HUES64 (cell line): ENCODE measurements around the gene POLD3.

Experiments used
- H3K27ac ChIP-seq: 2 replicates; pipeline ENCODE4 v1.7.0; 2013; ENCODE audit warnings: low read depth, low read length, inconsistent platforms
- H3K27me3 ChIP-seq: 2 replicates; pipeline ENCODE4 v1.6.1; 2013; ENCODE audit warnings: mild to moderate bottlenecking, low read length; ENCODE audit not compliant: insufficient read depth
- H3K36me3 ChIP-seq: 2 replicates; pipeline ENCODE4 v1.6.1; 2013; ENCODE audit warnings: mild to moderate bottlenecking, low read length; ENCODE audit not compliant: insufficient read depth
- H3K4me1 ChIP-seq: 2 replicates; pipeline ENCODE4 v1.6.1; 2013; ENCODE audit warnings: mild to moderate bottlenecking, low read length, moderate library complexity; ENCODE audit not compliant: insufficient read depth
- H3K4me3 ChIP-seq: 2 replicates; pipeline ENCODE4 v1.5.1; 2013; ENCODE audit warnings: mild to moderate bottlenecking, low read length, moderate library complexity
- H3K9ac ChIP-seq: 2 replicates; pipeline ENCODE4 v1.6.1; 2013; ENCODE audit warnings: mild to moderate bottlenecking, low read depth, low read length
- H3K9me3 ChIP-seq: 2 replicates; pipeline ENCODE4 v1.6.1; 2013; ENCODE audit warnings: low read depth, low read length; ENCODE audit not compliant: insufficient read depth
- WGBS: fragments of 150-250, 120-280 bp; methylation state at CpG from one replicate; pipeline ENCODE4 v1.1.7; 2013; ENCODE audit warnings: missing lambda C conversion rate; 5-methylcytosine and 5-hydroxymethylcytosine counted together

Gene POLD3

DNA sequence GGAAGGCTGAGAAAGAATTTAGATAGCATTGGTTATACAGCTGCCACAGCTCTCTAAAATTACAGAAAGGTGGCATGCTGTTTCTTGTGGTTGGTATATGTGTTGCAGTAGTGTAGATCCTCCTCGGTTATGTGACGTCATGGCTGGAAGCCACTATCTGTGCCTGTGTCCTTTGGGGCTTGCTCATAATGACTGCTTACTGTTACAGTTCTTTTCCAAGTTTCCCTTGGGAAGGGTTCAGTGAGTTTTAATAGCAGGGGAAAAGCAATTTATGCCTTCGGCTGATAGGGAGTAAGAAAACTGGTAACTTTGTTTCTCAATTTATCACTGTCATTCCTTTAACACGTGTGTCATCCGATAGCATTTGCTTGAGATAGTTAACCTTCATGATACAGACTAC is 47.2 kb downstream of the POLD3 start:
- Histone ChIP-seq H3K27me3 (no peaks in the 10 kb centered on the region), H3K27ac (no peak overlapping the region), H3K4me3 (no peak overlapping the region), H3K36me3 (peaks cover 86% of the 10 kb centered on the region), H3K4me1 (no peaks in the 10 kb centered on the region; the same call in 1 of the 2 replicates), H3K9ac (no peak overlapping the region), H3K9me3 (no peaks in the 10 kb centered on the region)
- WGBS = 95% methylated on average over 5 of the region's 5 CpGs

DNA sequence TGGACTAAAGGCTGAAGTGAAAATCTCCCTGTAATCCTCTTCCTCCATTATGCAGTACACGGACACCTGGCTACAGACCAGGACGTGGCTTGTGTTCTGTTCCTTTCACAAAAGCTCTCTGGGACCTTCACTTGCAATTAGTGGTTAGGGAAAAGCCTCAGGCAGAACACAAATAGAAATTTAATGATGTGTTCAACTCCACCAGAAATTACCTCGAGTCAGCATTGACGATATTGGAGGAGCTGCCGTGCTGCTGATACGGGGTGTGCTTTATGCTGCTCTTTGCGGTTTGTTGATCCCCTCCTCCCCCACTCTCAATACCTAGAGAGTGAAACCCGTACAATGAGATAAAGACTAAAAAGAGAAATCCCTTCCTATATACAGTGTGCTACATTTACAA is 48.9 kb downstream of the POLD3 start:
- Histone ChIP-seq H3K4me1 (no peaks in the 10 kb centered on the region; the same call in 1 of the 2 replicates), H3K27ac (no peak overlapping the region), H3K9me3 (no peaks in the 10 kb centered on the region), H3K27me3 (no peaks in the 10 kb centered on the region), H3K9ac (no peak overlapping the region), H3K36me3 (peaks cover 76% of the 10 kb centered on the region), H3K4me3 (no peak overlapping the region)
- 92% methylated on average over 7 of the region's 8 CpGs for WGBS

DNA sequence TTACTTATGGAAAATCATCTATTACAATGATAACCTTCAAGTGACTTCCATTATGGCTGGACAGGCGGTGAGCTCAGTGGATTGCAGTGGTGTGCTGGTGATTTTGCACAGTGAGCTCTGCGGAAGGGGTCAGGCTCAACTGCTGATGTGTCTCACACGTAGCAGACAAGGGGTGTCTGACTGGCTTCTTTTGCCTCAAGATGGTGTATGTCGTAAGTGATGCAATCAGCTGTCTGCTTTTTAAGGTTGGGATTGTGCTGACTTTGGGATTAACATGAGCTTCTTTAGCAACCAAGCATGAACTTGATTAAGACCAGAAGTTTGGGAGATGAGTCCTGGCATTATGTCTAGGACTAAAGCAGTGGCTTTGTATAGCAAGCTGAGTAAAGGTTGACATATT is 49.5 kb downstream of the POLD3 start:
- H3K9me3 ChIP-seq = no peaks in the 10 kb centered on the region
- WGBS = 95% methylated on average over 4 of the region's 4 CpGs
- H3K4me1 ChIP-seq = peaks cover 3% of the 10 kb centered on the region
- no peak overlapping the region for H3K27ac ChIP-seq
- peaks cover 70% of the 10 kb centered on the region for H3K36me3 ChIP-seq
- H3K9ac ChIP-seq = no peak overlapping the region
- no peak overlapping the region for H3K4me3 ChIP-seq
- no peaks in the 10 kb centered on the region for H3K27me3 ChIP-seq

DNA sequence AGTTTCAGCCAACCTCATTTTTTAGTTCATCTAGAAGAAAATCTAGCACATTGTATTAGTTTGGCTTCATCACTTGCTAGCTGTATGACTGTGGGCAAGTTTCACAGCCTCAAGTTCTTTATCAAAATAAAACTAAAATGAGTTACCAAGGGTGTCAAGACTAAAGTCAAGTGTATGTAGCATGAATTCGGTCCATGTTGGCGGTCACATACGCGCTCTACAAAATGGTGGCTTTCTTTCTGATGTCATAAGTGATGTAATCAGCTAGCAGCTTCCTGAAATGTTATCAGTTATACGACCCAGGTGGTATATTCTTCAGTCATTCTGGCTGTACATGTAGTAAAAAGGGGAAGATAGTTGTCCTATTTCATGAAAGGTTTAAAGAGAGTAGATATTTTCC is 50.5 kb downstream of the POLD3 start:
- Histone ChIP-seq H3K36me3 (peaks cover 60% of the 10 kb centered on the region), H3K4me3 (no peak overlapping the region), H3K9me3 (no peaks in the 10 kb centered on the region), H3K4me1 (peaks cover 6% of the 10 kb centered on the region), H3K9ac (no peak overlapping the region), H3K27ac (no peak overlapping the region), H3K27me3 (no peaks in the 10 kb centered on the region)
- WGBS = 98% methylated on average over 5 of the region's 5 CpGs

DNA sequence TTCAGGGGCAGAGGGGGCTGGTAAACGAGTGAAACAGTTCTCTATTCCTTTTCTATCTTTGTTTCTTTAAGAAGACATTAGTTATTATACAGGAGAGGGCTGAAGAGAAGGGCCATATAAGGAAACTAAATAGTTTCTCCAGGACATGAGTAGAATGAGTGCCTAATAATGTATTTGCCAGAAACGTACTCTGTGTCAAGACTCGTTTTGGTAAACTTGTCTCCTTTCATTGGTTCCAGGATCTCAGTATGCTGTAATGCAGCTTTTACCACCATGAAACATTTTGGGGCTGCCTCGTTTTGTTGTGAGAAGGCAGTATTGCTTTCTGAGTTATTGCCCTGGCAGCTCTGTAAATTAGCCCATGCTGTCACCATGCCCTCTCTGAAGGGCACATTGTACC is 51.7 kb downstream of the POLD3 start:
- Histone ChIP-seq H3K27ac (no peak overlapping the region), H3K4me3 (no peak overlapping the region), H3K9ac (no peak overlapping the region), H3K9me3 (no peaks in the 10 kb centered on the region), H3K36me3 (peaks cover 53% of the 10 kb centered on the region), H3K27me3 (no peaks in the 10 kb centered on the region), H3K4me1 (peaks cover 6% of the 10 kb centered on the region)
- WGBS = 92% methylated on average over 3 of the region's 4 CpGs

DNA sequence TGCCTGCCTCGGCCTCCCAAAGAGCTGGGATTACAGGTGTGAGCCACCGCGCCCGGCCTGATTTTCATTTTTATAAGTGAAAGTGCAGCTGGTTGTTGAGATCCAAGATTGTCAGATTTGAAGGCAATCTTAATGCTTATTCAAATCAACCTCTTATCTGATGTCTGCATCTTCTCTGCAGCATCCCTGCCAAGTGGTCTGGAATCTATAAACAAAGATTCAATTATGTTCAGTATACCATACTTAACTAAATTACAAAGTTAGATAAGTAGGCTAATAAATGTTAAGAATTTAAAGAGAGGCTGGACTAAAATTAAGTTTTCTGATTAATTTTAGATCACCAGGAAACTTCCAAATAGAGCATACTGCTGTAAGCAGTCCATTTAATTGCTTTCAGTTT is 53.8 kb downstream of the POLD3 start:
- WGBS = 99% methylated on average over 4 of the region's 4 CpGs
- peaks cover 32% of the 10 kb centered on the region for H3K36me3 ChIP-seq
- no peak overlapping the region for H3K27ac ChIP-seq
- no peaks in the 10 kb centered on the region for H3K27me3 ChIP-seq
- H3K9me3 ChIP-seq = no peaks in the 10 kb centered on the region
- H3K9ac ChIP-seq = no peak overlapping the region
- no peak overlapping the region for H3K4me3 ChIP-seq
- H3K4me1 ChIP-seq = peaks cover 6% of the 10 kb centered on the region

DNA sequence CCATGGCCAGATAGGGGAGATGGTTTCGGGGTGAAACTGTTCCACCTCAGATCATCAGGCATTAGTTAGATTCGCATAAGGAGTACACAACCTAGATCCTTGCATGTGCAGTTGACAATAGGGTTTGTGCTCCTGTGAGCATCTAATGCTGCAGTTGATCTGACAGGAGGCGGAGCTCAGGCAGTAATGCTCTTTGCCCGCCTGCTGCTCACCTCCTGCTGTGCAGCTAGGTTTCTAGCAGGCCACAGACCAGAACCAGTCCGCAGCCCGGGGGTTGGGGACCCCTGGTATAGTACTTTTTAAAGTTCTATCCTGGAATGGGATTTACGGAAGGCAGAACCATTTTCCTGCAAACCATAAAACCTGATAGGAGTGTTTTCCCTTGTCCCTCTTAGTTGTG is 54.6 kb downstream of the POLD3 start:
- Histone ChIP-seq H3K27ac (no peak overlapping the region), H3K9me3 (no peaks in the 10 kb centered on the region), H3K4me1 (peaks cover 6% of the 10 kb centered on the region), H3K9ac (no peak overlapping the region), H3K27me3 (no peaks in the 10 kb centered on the region), H3K36me3 (peaks cover 24% of the 10 kb centered on the region), H3K4me3 (no peak overlapping the region)
- WGBS = 72% methylated on average over 7 of the region's 7 CpGs

DNA sequence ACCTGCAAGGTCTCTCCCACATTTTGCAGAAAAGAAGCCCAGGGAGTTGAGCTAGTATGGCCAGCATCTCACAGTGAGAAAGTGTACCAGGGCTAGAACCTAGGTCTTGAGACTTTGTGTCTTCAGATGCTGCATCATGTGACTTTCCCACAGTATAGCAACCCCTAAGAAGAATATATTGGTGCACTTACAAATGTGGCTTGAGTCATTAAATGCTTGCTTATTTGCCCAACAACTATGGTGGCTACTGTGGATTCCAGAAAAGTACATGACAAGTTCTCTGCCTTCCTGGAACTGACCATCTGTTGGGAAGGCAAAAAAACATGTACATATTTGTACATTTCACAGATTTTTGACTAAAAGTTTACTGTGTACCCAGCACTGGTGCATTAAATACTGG is 55.0 kb downstream of the POLD3 start:
- no peak overlapping the region for H3K27ac ChIP-seq
- no peaks in the 10 kb centered on the region for H3K9me3 ChIP-seq
- no peaks in the 10 kb centered on the region for H3K27me3 ChIP-seq
- no peak overlapping the region for H3K9ac ChIP-seq
- H3K4me1 ChIP-seq = peaks cover 6% of the 10 kb centered on the region
- H3K4me3 ChIP-seq = no peak overlapping the region
- peaks cover 21% of the 10 kb centered on the region for H3K36me3 ChIP-seq

DNA sequence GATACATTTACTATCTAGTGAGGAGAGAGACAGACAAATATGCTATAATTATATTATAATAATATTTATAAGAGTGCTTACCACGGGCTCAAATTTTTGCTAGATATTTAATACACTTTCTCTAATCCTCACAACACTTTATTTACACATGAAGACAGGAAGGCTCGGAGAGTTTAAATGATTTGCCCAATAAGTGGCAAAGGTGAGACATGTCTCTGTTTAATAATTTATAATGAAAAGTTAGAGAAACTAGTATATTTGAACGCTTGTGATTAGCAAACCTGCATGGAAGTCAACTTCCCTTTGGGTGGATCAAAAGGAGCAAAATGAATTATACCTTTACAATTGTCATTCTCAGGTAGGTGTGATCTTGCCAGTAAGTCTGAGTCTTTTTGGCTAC is 55.4 kb downstream of the POLD3 start:
- H3K9ac ChIP-seq = no peak overlapping the region
- WGBS = 91% methylated on average over 2 of the region's 3 CpGs
- peaks cover 21% of the 10 kb centered on the region for H3K36me3 ChIP-seq
- peaks cover 6% of the 10 kb centered on the region for H3K4me1 ChIP-seq
- no peak overlapping the region for H3K27ac ChIP-seq
- no peaks in the 10 kb centered on the region for H3K9me3 ChIP-seq
- H3K27me3 ChIP-seq = no peaks in the 10 kb centered on the region
- no peak overlapping the region for H3K4me3 ChIP-seq

DNA sequence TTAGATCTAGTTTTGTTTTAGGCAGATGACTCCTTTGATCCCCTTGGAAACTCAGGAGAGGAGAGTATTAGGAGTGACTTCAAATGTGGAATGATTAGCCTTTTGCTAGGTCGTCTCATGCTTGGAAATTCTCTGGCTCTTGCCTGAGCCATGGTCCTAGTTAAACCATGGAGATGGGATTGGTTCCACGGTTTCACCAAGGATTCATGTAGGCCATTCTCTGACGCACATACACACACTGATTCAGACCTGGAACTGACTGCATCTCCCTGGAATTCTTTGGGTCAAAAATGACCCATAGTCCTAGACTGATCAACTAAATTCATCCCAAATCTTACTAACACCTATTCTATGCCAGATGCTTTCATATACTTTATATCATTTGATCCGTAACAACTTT is 56.5 kb downstream of the POLD3 start:
- peaks cover 20% of the 10 kb centered on the region for H3K36me3 ChIP-seq
- H3K9ac ChIP-seq = no peak overlapping the region
- no peak overlapping the region for H3K27ac ChIP-seq
- H3K4me3 ChIP-seq = no peak overlapping the region
- WGBS = 90% methylated on average over 4 of the region's 4 CpGs
- H3K9me3 ChIP-seq = no peaks in the 10 kb centered on the region
- peaks cover 6% of the 10 kb centered on the region for H3K4me1 ChIP-seq
- no peaks in the 10 kb centered on the region for H3K27me3 ChIP-seq

DNA sequence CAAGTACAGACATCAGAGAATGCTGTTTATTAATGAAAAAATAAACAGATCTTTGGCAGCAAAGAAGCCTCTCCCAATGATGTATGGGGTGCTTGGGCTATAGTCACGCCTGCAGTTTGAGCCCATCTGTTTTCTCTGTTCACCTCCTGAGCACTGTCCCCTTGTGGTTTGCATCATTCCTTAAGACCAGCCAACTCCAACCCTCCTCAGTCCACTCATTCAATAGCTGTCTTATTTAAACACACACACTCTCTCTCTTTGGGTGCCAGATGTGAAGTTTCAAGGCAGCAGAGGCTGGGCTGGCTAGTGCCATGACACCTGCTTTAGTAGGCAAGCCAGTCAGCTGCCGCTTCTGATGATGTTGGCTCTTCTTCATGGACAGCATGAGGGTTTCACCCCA is 58.1 kb downstream of the POLD3 start:
- H3K27ac ChIP-seq = no peak overlapping the region
- no peaks in the 10 kb centered on the region for H3K27me3 ChIP-seq
- peaks cover 6% of the 10 kb centered on the region for H3K4me1 ChIP-seq
- no peak overlapping the region for H3K9ac ChIP-seq
- no peak overlapping the region for H3K4me3 ChIP-seq
- H3K9me3 ChIP-seq = no peaks in the 10 kb centered on the region
- 95% methylated on average over 2 of the region's 2 CpGs for WGBS
- H3K36me3 ChIP-seq = peaks cover 11% of the 10 kb centered on the region

DNA sequence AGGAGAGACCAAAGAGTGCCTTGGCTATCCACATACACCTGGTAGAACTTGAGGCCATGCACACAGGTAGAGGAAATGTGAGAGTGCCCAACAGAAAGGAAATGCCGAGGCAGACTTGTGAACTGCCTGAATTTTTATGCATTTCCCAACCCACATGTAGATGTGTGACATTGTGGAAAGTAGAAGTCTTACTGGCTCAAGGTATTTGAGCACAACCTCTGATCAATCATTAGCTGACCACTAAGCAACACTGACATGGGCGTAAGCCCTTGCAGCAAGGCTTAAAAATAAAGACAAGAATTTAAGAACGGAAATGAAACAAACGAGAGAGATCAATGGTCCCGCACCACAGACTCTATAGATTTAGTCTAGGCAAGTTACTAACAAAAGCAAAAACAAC is 62.6 kb downstream of the POLD3 start:
- H3K27ac ChIP-seq = no peak overlapping the region
- WGBS = 98% methylated on average over 5 of the region's 5 CpGs
- no peak overlapping the region for H3K9ac ChIP-seq
- no peaks in the 10 kb centered on the region for H3K9me3 ChIP-seq
- H3K36me3 ChIP-seq = peaks cover 6% of the 10 kb centered on the region
- H3K4me1 ChIP-seq = no peaks in the 10 kb centered on the region
- H3K4me3 ChIP-seq = no peak overlapping the region
- H3K27me3 ChIP-seq = no peaks in the 10 kb centered on the region
